SW 1271 (cell line): ENCODE results near the gene BPIFB3.

Experiments
- DNase-seq, 2 experiments: peaks; one replicate each; lab custom pipeline; 2025; lab: John Stamatoyannopoulos, UW

Gene BPIFB3

DNA sequence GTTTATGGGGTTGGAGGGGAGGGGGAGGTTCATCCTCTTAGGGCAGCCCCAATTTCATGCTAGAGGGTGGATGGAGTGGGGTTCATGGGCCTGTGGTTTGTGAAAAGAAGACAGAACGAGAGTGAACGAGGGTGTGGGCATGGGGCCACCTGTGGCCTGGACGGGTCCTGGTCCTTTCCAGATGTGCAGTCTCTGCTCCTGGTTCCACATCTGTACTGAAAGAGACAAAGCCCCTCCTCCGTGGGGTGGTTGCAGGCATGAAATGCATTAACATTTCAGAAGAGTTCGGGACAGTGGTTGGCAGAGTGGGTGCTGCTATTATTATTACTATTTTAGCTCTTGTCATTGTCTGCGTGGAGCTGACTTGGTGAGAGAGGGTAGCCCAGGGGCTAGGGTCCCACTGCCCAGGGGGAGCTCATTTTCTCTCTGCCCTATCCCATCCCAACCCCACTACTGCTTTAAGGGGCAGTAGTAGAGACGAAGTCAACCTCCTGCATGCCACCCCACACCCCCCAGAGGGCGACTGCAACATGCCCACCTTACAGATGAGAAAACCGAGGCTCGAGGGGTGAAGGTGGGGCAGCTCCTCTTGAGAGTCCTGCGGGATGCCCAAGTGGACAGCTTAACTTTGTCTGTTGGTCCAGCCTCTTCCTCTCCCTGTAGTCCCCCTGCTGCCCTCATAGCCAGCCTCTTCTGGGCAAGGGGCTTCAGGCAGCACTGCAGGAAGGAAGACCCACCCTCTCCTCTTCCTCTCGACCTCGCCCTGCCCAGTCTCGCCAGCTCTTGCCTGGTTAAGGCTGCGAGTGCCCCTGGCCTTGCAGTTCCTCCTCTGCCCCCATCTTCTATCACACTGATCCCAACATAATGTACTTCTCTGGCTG is 37.8 kb upstream of the BPIFB3 start:
- no peak for DNase-seq

- no peak for DNase-seq
Observed at GRCh38 chr20:33016581-33017109, 37.1 kb upstream of the BPIFB3 start.

DNA sequence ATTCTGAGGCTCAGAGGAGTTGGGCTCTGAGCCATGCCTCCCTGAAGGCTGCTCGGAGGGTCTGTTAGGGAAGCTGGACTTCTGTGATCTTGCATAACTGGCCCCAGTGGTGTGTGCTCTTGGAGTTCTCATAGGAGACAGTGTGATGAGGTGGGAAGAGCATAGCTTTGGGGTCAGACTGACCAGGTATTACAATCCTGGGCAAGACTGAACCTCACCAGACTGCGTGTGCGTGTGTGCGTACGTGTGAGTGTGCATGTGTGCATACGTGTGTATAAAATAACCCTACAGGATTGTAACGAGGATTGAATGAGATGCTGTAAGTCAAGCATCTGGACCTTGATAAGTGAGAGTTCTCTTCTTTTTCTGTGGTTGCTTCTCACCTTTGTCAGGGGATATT is 36.2 kb upstream of the BPIFB3 start:
- DNase-seq, result no peak

- DNase-seq, result no peak
Observed at GRCh38 chr20:33018169-33018931, 35.4 kb upstream of the BPIFB3 start.

GRCh38 chr20:33019465-33020277 is 34.0 kb upstream of the BPIFB3 start:
- DNase-seq, result no peak

DNA sequence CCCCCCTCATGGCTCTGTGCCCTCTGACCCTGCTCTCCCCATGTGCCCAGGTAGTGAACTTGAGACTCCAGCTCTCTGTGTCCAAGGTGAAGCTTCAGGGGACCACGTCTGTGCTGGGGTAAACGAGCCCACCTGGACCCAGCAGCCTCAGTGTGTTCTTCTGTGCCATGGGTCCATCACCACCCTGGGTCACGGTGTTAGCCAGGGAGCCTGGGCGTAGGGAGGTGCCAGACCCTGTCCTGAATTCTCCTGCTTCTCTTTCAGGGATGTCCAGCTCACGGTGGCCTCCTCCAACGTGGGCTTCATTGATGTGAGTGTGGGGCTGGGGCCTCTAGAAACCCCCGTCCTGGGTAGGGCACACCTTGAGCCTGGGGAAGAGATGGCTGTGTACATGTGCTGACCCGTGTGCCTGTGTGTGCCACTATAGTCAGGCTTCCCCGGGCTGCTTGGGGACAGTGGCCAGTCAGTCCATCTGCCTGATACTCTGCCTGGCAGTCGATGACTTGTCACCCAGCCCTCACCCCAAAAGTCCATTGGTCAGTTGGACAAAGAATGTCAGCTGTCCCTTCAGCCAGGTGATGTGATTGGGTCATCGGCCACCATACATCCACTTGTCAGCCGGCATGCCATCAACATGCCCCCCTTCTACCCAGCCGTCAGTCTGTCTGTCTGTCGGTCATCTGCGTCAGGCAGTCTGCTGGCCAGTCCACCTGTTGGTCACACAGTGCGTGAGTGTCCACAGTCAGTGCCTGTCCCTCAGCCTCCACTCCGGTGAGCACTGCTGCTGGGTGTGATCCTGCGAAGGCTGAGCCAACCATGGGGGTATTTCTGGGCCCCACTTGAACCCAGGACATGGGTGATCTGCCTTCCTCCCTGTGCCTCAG is 33.2 kb upstream of the BPIFB3 start:
- no peak for DNase-seq

DNA sequence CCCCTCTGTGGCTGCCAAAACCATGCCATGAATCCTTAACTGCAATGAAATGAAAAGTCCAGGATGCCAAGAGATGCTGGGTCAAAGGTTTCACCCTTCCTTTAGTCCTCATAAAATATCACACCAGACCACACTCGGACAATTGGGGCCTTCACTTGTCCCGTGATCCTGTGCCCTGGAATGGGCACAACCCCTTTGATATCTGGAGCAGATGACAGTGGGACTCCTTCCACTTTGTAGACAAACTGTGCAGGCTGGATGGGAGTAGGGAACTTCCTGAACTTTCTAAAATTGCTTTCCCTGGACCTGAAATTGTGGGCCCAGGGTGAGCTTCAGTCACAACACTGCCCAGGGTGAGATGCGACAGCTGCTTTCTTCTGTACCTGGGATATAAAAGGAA is 31.8 kb upstream of the BPIFB3 start:
- no peak for DNase-seq

DNA sequence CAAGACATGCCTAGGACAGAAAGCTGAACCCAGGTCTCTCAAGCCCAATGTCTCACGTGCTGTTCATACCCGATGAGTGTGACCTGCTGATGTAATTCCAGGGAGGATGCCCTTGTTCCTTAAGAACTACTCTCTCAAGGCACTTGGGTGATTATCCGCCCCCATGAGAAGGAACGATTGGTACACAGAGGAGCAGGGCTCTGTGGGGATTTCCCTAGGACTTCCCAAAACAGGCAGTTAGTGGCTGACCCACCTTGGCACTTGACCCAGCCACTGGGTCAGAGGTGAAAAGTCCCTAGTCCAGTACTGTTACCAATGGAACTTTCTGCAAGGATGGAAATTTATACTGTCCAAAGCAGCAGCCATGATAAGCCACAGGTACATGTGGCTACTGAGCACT is 31.4 kb upstream of the BPIFB3 start:
- DNase-seq, result no peak

DNA sequence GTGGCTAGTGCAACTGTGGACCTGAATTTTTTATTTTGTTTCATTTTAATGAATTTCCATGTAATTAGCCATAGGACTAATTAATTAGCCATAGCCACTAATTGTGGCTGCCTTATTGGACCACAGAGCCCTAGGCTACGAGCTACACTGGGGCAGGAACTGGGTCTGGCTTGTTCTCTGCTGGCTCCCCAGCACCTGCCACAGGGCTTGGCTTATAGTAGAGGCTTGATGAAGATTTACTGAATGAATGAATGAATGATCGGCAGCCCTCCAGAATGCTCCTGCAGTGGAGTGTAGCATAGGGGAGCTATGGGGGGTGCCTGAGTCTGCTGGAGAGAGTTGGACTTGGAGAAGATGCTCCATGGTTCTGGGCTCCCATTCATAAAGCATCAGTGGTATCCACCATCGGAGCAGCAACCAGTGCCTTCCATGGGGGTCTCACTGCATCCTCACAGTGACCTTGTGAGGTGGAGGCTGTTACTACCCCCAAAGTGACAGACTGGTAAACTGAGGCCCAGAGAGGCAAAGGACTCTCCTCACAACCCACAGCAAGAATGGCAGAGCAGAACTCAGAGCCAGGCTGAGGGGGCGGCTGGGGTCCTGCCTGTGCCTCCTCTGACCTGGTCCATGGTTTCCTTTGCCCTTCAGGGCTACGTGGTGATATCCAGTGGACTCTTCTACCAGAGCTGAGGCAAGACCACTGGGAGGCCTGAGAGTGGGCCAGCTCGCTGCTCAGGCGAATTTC is 30.8 kb upstream of the BPIFB3 start:
- no peak for DNase-seq

- no peak for DNase-seq
Observed at GRCh38 chr20:33023439-33024242, 30.1 kb upstream of the BPIFB3 start.

- no peak for DNase-seq
Observed at GRCh38 chr20:33024243-33024560, 29.5 kb upstream of the BPIFB3 start.

GRCh38 chr20:33024609-33025317 is 28.9 kb upstream of the BPIFB3 start:
- no peak for DNase-seq

DNA sequence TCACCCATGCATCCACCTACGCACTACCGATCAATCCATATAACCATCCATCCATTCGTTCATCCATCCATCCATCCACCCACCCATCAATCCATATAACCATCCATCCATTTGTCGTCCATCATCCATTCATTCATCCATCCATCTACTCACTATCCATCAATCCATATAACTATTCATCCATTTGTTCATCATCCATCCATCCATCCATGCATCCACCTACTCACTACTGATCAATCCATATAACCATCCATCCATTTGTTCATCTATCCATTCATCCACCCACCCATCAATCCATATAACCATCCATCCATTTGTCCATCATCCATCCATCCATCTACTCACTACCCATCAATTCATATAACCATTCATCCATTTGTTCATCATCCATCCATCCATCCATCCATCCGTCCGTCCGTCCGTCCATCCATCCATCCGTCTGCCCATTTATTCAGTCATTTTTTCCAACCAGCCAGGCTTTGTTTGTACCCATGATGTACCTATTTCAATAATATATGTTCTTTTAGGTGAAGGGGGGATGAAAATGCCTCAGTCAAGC is 28.3 kb upstream of the BPIFB3 start:
- DNase-seq, result no peak

DNA sequence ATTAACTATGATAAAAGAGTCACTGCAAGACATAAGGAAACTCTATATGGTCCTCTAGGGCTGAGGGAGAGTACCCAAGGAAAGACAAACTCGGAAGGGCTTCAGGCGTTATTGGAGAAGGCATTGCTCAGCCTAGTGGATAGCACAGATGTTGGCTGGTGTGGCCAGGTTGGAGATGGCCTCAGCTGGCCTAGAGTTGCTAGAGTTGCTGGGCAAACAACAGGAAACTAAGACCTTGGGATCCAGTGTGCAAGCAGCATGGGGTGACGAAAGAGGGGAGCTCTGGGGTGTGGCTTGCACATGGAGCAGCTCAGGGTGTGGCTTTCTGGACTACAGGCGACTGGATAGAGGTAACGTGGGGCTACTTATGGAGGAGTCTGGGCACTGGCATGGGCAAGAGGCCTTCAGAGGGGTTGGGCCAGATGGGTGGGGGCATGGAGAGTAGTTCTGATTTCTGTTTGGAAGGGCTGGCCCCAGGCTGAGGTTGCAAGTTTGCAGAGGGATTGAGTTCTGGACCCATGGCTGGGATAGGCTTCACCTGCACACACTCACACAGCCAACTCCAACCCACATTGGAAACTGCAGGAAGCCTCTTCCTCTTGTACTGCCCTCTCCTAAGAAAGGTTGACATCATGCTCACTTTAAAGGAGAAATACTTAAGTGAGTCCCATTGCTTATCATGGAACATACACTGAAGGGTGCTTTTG is 27.5 kb upstream of the BPIFB3 start:
- no peak for DNase-seq

GRCh38 chr20:33026779-33027759 is 26.6 kb upstream of the BPIFB3 start:
- no peak for DNase-seq

DNA sequence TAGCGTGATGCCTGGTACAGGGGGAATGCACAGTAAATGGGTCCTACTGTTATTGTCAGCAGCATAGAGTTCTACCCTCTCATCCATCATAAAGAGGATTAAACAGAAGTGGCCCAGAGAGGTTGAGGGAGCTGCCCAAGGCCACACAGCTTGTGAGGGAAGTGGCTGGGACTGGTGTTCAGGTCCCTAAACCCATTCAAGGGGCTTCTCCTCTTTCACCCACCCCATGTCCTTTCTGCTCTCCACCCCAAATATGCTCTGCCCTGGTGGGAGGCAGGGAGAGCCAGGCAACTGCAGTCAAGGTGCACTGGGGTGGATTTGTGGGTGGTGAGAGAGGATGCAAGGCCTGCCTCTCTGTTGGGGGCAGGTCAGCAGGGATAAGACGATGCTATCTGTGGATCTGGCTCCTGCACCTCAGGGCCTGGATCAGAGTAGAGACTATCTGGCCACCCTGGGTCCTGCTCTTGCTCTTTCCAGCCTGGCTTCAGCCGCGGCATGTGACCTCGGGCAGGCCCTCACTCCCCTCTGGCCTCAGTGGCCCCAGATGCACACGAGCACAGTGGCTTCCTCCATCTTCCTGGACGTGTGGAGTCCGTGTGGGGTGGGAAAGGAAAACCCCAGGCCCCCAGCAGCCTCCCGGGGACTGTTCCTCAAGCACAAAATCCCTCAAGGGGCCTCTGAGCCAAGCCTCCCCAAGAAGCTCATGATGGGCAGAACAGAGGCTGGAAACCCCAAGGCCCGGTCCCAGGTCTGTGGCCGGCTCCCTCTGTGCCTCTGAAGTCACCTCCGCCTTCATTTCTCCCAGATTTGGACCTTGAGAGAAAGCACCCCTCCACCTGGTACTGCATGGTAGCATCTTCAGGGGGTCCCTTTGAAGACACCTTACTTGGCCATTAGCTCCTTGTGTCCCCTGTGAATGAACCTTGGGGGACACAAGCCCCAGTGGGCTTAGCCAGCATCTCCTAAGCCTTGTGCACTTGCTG is 25.6 kb upstream of the BPIFB3 start:
- DNase-seq, result no peak
